Small intestine (tissue), 7 donors: ENCODE measurements around the gene PDE4D. TPM values are rescaled to one million over a fixed set of nuclear protein-coding genes. Genes with fewer than 3 reads are reported as not detected.

Experiments
- DNase-seq, 2 donors: peaks; one replicate each; pipeline versions ENCODE4 v3.0.0 to v3.0.0-alpha.2; 2013
- FAIRE-seq: peaks from 2 replicates; lab custom pipeline; 2012; peaks lifted over from hg19 to GRCh38; lab: Jason Lieb, UNC
- H3K27ac ChIP-seq, 3 donors: one replicate each; pipeline ENCODE4 v1.5.1; 2013; ENCODE audit warnings: low read length in 2 of 3, mild to moderate bottlenecking in 2 of 3, control low read depth in 1 of 3, inconsistent platforms in 1 of 3, low read depth in 1 of 3, moderate library complexity in 1 of 3
- H3K27me3 ChIP-seq, 3 donors: one replicate each; pipeline ENCODE4 v1.6.1; 2013; ENCODE audit warnings: low read length in 3 of 3, inconsistent platforms in 1 of 3; ENCODE audit not compliant: control insufficient read depth in 3 of 3, insufficient read depth in 3 of 3
- H3K36me3 ChIP-seq, 3 donors: one replicate each; pipeline ENCODE4 v1.6.1; 2013; ENCODE audit warnings: low read length in 3 of 3, inconsistent platforms in 1 of 3, low read depth in 1 of 3, mild to moderate bottlenecking in 1 of 3, moderate library complexity in 1 of 3; ENCODE audit not compliant: control insufficient read depth in 3 of 3, insufficient read depth in 2 of 3
- H3K4me1 ChIP-seq, 3 donors: one replicate each; pipeline ENCODE4 v1.6.1; 2013; ENCODE audit warnings: low read length in 2 of 3, inconsistent platforms in 1 of 3, low read depth in 1 of 3, mild to moderate bottlenecking in 1 of 3, moderate library complexity in 1 of 3; ENCODE audit not compliant: control insufficient read depth in 3 of 3, insufficient read depth in 2 of 3
- H3K4me3 ChIP-seq, 3 donors: one replicate each; pipeline ENCODE4 v1.5.1; 2013; ENCODE audit warnings: low read length in 3 of 3, control low read depth in 1 of 3, inconsistent platforms in 1 of 3, low read depth in 1 of 3, mild to moderate bottlenecking in 1 of 3, moderate library complexity in 1 of 3
- H3K9me3 ChIP-seq, 2 donors: one replicate each; pipeline ENCODE4 v1.6.1; 2013; ENCODE audit warnings: low read depth in 1 of 2, low read length in 1 of 2; ENCODE audit not compliant: control insufficient read depth in 2 of 2, insufficient read depth in 1 of 2
- WGBS, 3 donors: extraction: QIAGEN DNeasy Blood & Tissue Kit; methylation state at CpG; one replicate each; pipeline ENCODE4 v1.1.7; 2013; 5-methylcytosine and 5-hydroxymethylcytosine counted together
- polyA plus RNA-seq, 4 donors: library from polyadenylated mRNA; stranded (reverse) in 3 of 4; unstranded in 1 of 4; fragments of 200-250 nt in 3 of 4; fragments of 120-200 nt in 1 of 4; gene quantifications; one replicate each; pipeline versions ENCODE4 v1.2.1 to v1.2.3, GENCODE V29; 2013
- donor health status: healthy with polysubstance abuse.
- donor health status: control.
- donor health status: control.
- donor health status: Bipolar disorder and iron deficiency.
- donor health status: healthy.

The PDE4D gene
- polyA plus RNA-seq, 4 donors: 2.9 to 16.2 (median 5.3) TPM

GRCh38 chr5:58983526-58984452 is 909.7 kb downstream of the PDE4D start:
- H3K4me1 ChIP-seq: no peaks in the 10 kb centered on the region
- no peaks in the 10 kb centered on the region for H3K27me3 ChIP-seq
- no peaks in the 10 kb centered on the region for H3K9me3 ChIP-seq
- H3K4me3 ChIP-seq: no peak overlapping the region
- FAIRE-seq (no peak), DNase-seq (no peak)
- H3K27ac ChIP-seq: no peak overlapping the region
- peaks cover 0 to 12% (median 2%) of the 10 kb centered on the region in 3 donors for H3K36me3 ChIP-seq

DNA sequence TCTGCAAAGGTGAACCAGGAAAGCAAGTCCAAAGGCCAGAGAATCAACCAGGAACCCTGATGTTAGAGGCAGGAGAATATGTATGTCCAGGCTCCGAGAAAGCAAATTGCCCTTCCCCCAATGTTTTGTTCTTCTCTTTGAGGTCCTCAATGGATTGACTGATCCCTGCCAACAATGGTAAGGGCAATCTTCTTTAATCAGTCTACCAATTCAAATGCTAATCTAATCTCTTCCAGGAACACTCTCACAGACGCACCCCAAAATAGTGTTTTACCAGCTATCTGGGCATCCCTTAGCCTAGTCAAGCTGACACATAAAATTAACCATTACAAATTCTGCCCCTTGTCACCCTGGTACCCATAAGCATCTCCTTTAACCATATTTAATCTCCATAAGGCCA is 912.6 kb downstream of the PDE4D start:
- no peaks in the 10 kb centered on the region for H3K4me1 ChIP-seq
- H3K4me3 ChIP-seq: no peak overlapping the region
- no peak for FAIRE-seq
- H3K9me3 ChIP-seq: no peaks in the 10 kb centered on the region
- no peak for DNase-seq
- H3K36me3 ChIP-seq: peaks cover 2 to 11% (median 10%) of the 10 kb centered on the region in 3 donors
- no peaks in the 10 kb centered on the region for H3K27me3 ChIP-seq
- no peak overlapping the region for H3K27ac ChIP-seq
- 94 to 96% (median 95%) methylated on average over 2 of the region's 2 CpGs for WGBS, 3 donors

- H3K4me3 ChIP-seq: no peak overlapping the region
- no peak for FAIRE-seq
- no peaks in the 10 kb centered on the region for H3K27me3 ChIP-seq
- H3K27ac ChIP-seq: no peak overlapping the region
- DNase-seq: no peak
- H3K36me3 ChIP-seq: peaks cover 2 to 21% (median 20%) of the 10 kb centered on the region in 3 donors
- no peaks in the 10 kb centered on the region for H3K9me3 ChIP-seq
- H3K4me1 ChIP-seq: no peaks in the 10 kb centered on the region
Measured at GRCh38 chr5:58979090-58979489, 914.4 kb downstream of the PDE4D start.

GRCh38 chr5:58974601-58975000 is 918.9 kb downstream of the PDE4D start:
- no peaks in the 10 kb centered on the region for H3K27me3 ChIP-seq
- FAIRE-seq: no peak
- H3K9me3 ChIP-seq: no peaks in the 10 kb centered on the region
- no peaks in the 10 kb centered on the region for H3K4me1 ChIP-seq
- H3K4me3 ChIP-seq: no peak overlapping the region
- no peak for DNase-seq
- H3K27ac ChIP-seq: no peak overlapping the region
- WGBS, 3 donors: 96 to 98% (median 96%) methylated on average over 5 of the region's 5 CpGs
- H3K36me3 ChIP-seq: peaks cover 2 to 21% (median 12%) of the 10 kb centered on the region in 3 donors

GRCh38 chr5:58974083-58974482 is 919.4 kb downstream of the PDE4D start:
- Histone ChIP-seq H3K27ac (no peak overlapping the region), H3K27me3 (no peaks in the 10 kb centered on the region), H3K4me3 (no peak overlapping the region), H3K9me3 (no peaks in the 10 kb centered on the region), H3K4me1 (no peaks in the 10 kb centered on the region), H3K36me3 (peaks cover 2 to 20% (median 12%) of the 10 kb centered on the region in 3 donors)
- DNase-seq (no peak), FAIRE-seq (no peak)
- WGBS, 3 donors: 90 to 94% (median 93%) methylated on average over 5 of the region's 5 CpGs

DNA sequence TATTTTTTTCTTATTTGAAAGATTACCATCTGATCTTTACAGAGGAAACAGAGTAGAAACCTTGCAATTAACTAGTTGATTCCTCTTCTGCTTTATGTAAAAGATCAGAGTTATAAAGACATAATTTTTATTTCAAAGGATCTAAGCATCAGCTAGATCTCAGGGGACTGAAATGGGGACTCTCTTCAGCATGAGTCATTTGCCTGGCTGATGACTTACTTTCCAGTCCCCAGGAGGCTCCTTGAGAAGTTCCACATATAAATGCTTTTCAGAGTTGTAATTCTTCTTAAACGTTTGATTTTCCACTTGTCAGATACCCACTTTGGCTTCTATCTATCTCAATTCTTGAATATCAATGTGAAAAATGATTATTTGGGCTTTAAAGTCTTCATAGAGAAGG is 921.2 kb downstream of the PDE4D start:
- WGBS, 3 donors: 30 to 44% (median 42%) methylated on average over 1 of the region's 1 CpG
- H3K9me3 ChIP-seq: no peaks in the 10 kb centered on the region
- H3K36me3 ChIP-seq: peaks cover 2 to 19% (median 9%) of the 10 kb centered on the region in 3 donors
- no peaks in the 10 kb centered on the region for H3K27me3 ChIP-seq
- DNase-seq (no peak), FAIRE-seq (no peak)
- no peak overlapping the region for H3K4me3 ChIP-seq
- H3K27ac ChIP-seq: no peak overlapping the region
- no peaks in the 10 kb centered on the region for H3K4me1 ChIP-seq

DNA sequence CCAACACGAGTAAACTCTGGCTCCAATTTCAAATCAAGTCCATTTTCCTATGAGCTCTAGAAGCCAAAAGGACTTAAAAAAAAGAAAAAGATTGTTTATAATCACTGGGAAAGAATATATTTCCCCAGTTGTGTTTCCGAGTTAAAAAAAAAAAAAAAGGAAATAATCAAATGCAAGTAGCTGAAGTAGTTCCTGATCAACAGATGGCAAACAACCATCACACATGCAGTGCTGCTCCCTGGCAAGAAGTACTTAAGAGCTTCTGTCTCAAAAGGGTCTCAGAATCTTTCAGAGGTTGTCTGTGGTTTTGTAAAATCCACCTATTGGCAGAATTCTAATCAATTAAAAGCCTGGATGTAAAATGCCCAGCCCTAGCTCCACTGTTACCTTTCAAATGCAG is 922.8 kb downstream of the PDE4D start:
- WGBS, 3 donors: 49 to 73% (median 70%) methylated on average over 2 of the region's 2 CpGs

DNA sequence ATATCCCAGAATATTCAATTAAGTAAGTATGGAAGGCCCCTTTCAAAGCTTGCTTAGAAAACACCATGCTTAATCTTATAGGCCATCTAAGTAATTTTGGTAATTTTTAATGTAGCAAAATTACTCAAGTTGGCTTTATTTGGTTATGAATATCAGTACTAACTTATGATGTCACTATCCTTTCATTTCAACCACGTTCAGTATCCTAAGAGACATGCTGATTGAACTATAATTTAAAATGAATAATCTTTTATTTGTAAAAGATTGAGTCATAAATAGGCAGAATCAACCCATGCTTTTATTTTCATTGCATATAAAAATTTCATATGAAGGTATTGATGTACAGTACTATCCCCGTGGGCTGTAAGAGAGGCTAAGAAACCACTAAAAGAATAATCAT is 923.7 kb downstream of the PDE4D start:
- 76 to 84% (median 83%) methylated on average over 2 of the region's 2 CpGs for WGBS, 3 donors
- FAIRE-seq: no peak
- DNase-seq: no peak
- Histone ChIP-seq H3K4me3 (no peak overlapping the region), H3K4me1 (no peaks in the 10 kb centered on the region), H3K27me3 (no peaks in the 10 kb centered on the region), H3K9me3 (no peaks in the 10 kb centered on the region), H3K27ac (no peak overlapping the region), H3K36me3 (peaks cover 0 to 7% (median 5%) of the 10 kb centered on the region in 3 donors)

More for the DNA sequence above, 922.8 kb downstream of the PDE4D start:
- DNase-seq: no peak
- H3K9me3 ChIP-seq: no peaks in the 10 kb centered on the region
- H3K4me1 ChIP-seq: no peaks in the 10 kb centered on the region
- no peak overlapping the region for H3K4me3 ChIP-seq
- H3K27me3 ChIP-seq: no peaks in the 10 kb centered on the region
- peaks cover 0 to 11% (median 9%) of the 10 kb centered on the region in 3 donors for H3K36me3 ChIP-seq
- no peak overlapping the region for H3K27ac ChIP-seq
- no peak for FAIRE-seq
